T-helper 1 cell treated with Interleukin-12 subunit alpha and Interleukin-12 subunit beta and Interleukin-4 antibody, amounts not matched to agents 30 μg/mL and 1 μg/mL, for 36 hours (primary cell): ENCODE measurements around the gene CEACAM21.

Experiments used
- H3K27ac Mint-ChIP-seq: one replicate; pipeline ENCODE4 v1.8.0; 2021; ENCODE audit warnings: mild to moderate bottlenecking, mixed read lengths
- H3K27me3 Mint-ChIP-seq: one replicate; pipeline ENCODE4 v1.8.0; 2021; ENCODE audit warnings: low read depth, mixed read lengths
- H3K36me3 Mint-ChIP-seq: one replicate; pipeline ENCODE4 v1.8.0; 2021; ENCODE audit warnings: low read depth, mixed read lengths
- H3K4me1 Mint-ChIP-seq: one replicate; pipeline ENCODE4 v1.8.0; 2021; ENCODE audit warnings: low read depth, mixed read lengths
- H3K4me3 Mint-ChIP-seq: one replicate; pipeline ENCODE4 v1.8.0; 2021; ENCODE audit warnings: mild to moderate bottlenecking, moderate library complexity, mixed read lengths
- H3K9me3 Mint-ChIP-seq: one replicate; pipeline ENCODE4 v1.8.0; 2021; ENCODE audit warnings: mixed read lengths

CEACAM21 gene

DNA sequence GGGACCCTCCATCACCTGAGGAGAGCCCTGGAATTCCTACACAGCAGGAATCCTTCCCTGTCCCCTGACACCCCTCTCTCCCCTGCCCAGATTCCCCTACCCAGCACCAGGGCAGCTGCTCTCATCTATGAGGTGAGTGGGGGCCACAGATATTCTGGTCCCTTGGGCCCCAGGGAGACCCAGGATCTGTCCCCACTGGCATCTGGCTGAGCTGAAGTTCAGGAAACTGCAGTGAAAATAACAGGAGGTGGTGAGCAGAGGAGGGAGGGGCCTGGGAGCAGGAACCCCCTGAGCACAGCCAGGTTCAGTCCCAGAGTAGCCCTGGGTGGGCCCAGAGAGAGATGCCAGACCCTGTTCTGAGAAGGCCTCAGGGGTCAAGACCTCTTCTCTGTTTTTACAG lies 10.1 kb downstream of the CEACAM21 start:
- H3K4me1 Mint-ChIP-seq = no peaks in the 10 kb centered on the region
- H3K27ac Mint-ChIP-seq = no peak overlapping the region
- H3K9me3 Mint-ChIP-seq = peaks cover 24% of the 10 kb centered on the region
- no peaks in the 10 kb centered on the region for H3K27me3 Mint-ChIP-seq
- no peak overlapping the region for H3K4me3 Mint-ChIP-seq
- H3K36me3 Mint-ChIP-seq = peaks cover 40% of the 10 kb centered on the region

GRCh38 chr19:41587101-41587837 lies 11.3 kb downstream of the CEACAM21 start:
- Mint-ChIP-seq H3K27ac (no peak overlapping the region), H3K4me3 (no peak overlapping the region), H3K36me3 (peaks cover 28% of the 10 kb centered on the region), H3K27me3 (peaks cover 1% of the 10 kb centered on the region), H3K4me1 (no peaks in the 10 kb centered on the region), H3K9me3 (peaks cover 12% of the 10 kb centered on the region)

- H3K27ac Mint-ChIP-seq = no peak overlapping the region
- H3K9me3 Mint-ChIP-seq = peaks cover 8% of the 10 kb centered on the region
- no peaks in the 10 kb centered on the region for H3K4me1 Mint-ChIP-seq
Measured at GRCh38 chr19:41587838-41588210, 11.9 kb downstream of the CEACAM21 start.

DNA sequence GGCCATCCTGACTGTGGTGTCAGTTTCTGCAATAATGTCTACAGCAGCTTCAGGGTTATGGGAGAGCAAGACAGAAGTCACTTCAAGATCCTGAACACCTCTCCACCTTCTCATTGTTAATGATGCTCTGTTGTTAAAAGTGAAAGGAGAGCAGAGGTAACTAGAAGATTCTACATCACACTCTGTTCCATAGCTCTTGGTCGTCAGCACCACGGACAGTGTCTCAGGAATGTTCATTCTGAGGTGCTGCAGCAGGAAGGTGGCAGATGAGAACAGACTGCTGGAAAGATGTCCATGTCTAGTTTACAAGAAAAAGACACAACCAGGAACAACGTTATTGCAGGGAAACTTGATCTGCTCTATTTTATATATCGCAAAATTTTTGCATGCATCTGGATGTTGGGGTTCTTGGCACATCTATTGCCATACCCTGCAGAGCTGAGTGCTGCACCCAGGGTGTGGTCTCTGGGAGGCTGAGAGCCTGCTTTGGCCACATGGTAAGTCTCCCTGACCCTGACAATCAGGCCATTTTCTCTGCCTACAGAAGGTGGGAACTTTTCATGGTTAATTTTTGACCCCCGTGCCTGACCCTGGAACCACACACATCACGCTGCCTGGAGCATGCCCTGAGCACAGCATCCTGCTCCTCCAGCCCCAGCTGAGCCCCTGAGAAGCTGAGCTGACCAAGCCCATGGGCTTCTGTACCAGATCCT lies 12.7 kb downstream of the CEACAM21 start:
- H3K4me1 Mint-ChIP-seq = no peaks in the 10 kb centered on the region
- H3K27me3 Mint-ChIP-seq = peaks cover 7% of the 10 kb centered on the region
- H3K4me3 Mint-ChIP-seq = no peak overlapping the region
- no peak overlapping the region for H3K27ac Mint-ChIP-seq
- peaks cover 14% of the 10 kb centered on the region for H3K36me3 Mint-ChIP-seq
- H3K9me3 Mint-ChIP-seq = no peaks in the 10 kb centered on the region

More at GRCh38 chr19:41587838-41588210, 11.9 kb downstream of the CEACAM21 start:
- H3K27me3 Mint-ChIP-seq = peaks cover 3% of the 10 kb centered on the region
- no peak overlapping the region for H3K4me3 Mint-ChIP-seq
- peaks cover 22% of the 10 kb centered on the region for H3K36me3 Mint-ChIP-seq

GRCh38 chr19:41589371-41589770 lies 13.4 kb downstream of the CEACAM21 start:
- H3K27me3 Mint-ChIP-seq = peaks cover 7% of the 10 kb centered on the region
- H3K9me3 Mint-ChIP-seq = no peaks in the 10 kb centered on the region
- no peak overlapping the region for H3K4me3 Mint-ChIP-seq
- peaks cover under 1% of the 10 kb centered on the region for H3K4me1 Mint-ChIP-seq
- H3K36me3 Mint-ChIP-seq = peaks cover 11% of the 10 kb centered on the region
- no peak overlapping the region for H3K27ac Mint-ChIP-seq

GRCh38 chr19:41590936-41591335 lies 15.0 kb downstream of the CEACAM21 start:
- no peak overlapping the region for H3K27ac Mint-ChIP-seq
- H3K36me3 Mint-ChIP-seq = peaks cover 4% of the 10 kb centered on the region
- H3K4me3 Mint-ChIP-seq = no peak overlapping the region
- no peaks in the 10 kb centered on the region for H3K9me3 Mint-ChIP-seq
- peaks cover 7% of the 10 kb centered on the region for H3K4me1 Mint-ChIP-seq
- peaks cover 17% of the 10 kb centered on the region for H3K27me3 Mint-ChIP-seq

GRCh38 chr19:41591951-41592562 lies 16.1 kb downstream of the CEACAM21 start:
- Mint-ChIP-seq H3K4me3 (no peak overlapping the region), H3K27ac (no peak overlapping the region), H3K27me3 (peaks cover 25% of the 10 kb centered on the region), H3K4me1 (peaks cover 7% of the 10 kb centered on the region), H3K9me3 (no peaks in the 10 kb centered on the region), H3K36me3 (peaks cover 4% of the 10 kb centered on the region)

DNA sequence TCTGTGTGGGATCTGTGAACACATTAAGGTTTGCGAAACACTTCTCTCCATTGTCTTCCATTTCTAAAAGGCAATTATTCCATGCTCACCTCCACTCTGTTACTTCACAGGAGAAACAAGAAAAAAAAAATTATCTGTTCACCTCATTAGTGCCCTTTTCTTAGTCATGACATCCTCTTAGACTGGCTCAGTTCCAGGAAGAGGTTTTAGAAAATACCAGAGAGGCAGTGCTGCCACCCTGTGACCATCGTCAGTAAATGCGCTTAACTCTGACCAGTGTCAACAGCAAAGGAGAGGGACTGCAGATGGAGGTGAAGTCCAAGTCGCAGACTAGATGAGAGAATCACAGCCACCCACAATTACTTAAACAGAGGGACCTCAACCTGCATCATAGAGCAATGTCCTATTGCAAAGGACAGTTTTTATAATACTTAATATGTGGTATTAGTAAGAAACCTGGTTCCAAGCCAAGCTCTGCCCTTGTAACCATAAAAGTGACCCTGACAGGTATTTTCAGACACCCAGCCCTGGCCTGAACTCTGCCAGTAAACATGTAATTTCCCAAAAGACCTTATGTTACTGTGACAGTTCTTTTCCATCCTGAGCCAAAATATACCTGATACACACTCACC lies 19.4 kb downstream of the CEACAM21 start:
- peaks cover 29% of the 10 kb centered on the region for H3K27me3 Mint-ChIP-seq
- no peak overlapping the region for H3K27ac Mint-ChIP-seq
- no peak overlapping the region for H3K4me3 Mint-ChIP-seq
- no peaks in the 10 kb centered on the region for H3K9me3 Mint-ChIP-seq
- peaks cover 10% of the 10 kb centered on the region for H3K4me1 Mint-ChIP-seq
- no peaks in the 10 kb centered on the region for H3K36me3 Mint-ChIP-seq

DNA sequence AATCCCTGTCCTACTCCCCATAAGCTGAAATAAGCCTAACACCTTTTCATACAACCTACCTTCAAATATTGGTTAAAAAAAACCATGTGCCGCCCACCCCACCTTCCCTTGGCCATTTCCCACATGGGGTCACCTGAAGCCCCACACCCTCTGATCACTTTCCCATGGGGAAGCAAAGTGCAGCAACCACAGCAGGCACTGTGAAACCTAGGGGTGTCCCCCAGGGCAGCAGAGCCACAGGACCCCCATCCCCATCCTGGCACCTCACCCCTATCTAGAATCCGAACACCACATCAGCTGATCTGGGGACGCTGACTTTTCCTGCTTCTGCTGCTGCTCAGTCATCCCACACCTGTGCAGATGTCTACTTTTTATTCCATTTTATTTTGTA lies 19.9 kb downstream of the CEACAM21 start:
- Mint-ChIP-seq H3K9me3 (no peaks in the 10 kb centered on the region), H3K4me1 (peaks cover 10% of the 10 kb centered on the region), H3K4me3 (no peak overlapping the region), H3K27me3 (peaks cover 29% of the 10 kb centered on the region), H3K36me3 (no peaks in the 10 kb centered on the region), H3K27ac (no peak overlapping the region)

DNA sequence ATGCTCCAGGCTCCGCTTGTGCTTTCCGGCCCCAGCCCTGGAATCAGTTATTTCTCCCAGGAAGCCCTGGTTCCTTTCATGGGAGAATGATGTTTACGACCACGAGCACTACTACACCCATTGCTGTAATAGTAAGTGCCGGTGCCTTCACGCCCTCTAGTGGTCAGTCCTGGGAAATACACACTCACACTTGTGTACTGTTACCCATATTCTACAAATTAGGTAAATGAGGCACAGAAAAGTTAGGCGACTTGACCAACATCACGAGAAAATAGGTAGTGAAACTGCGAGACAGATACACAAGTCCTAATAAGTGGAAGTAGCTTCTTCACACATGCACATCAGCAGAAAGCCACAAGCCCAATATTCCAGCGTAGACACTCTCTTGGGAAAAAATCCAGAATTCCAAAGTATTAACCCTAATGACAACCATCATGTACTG lies 21.7 kb downstream of the CEACAM21 start:
- Mint-ChIP-seq H3K27ac (no peak overlapping the region), H3K36me3 (no peaks in the 10 kb centered on the region), H3K27me3 (peaks cover 31% of the 10 kb centered on the region), H3K9me3 (no peaks in the 10 kb centered on the region), H3K4me3 (no peak overlapping the region), H3K4me1 (peaks cover 10% of the 10 kb centered on the region)

DNA sequence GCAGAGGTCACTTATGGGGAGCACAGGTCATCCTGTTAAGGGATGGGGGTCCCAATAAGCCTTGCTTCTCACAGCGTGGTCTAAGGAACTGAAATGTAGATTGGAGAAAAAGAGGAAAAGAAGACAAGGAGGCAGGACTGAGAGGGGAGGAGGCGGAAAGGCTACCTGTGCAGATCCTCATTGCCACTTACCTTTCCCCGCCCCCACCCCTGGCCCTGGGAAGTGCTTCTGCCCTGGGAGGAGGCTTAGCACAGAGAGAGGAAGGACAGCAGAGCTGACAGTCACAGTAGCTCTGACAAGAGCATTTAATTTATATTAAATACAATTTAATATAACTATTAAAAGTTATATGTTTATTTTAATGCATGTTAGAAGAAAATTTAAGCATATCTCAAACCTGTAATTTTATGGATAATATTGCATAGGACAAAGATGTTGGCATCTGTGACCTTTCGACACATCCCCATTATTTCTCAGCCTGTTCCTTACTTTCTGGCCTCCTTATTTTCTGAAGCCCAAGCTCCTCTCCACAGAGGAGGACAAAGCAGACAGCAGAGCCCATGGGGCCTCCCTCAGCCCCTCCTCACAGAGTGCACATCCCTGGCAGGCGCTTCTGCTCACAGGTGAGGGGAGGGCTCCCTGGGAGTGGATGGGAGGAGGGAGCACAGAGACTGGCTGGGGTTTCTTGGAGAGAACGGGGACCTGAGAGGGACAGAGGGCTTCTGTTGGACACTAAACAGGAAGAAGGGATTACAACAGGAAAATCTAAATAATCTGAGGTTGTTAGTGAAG lies 23.4 kb downstream of the CEACAM21 start:
- peaks cover 27% of the 10 kb centered on the region for H3K27me3 Mint-ChIP-seq
- no peaks in the 10 kb centered on the region for H3K9me3 Mint-ChIP-seq
- H3K4me3 Mint-ChIP-seq = no peak overlapping the region
- H3K27ac Mint-ChIP-seq = no peak overlapping the region
- peaks cover 10% of the 10 kb centered on the region for H3K4me1 Mint-ChIP-seq
- no peaks in the 10 kb centered on the region for H3K36me3 Mint-ChIP-seq

- no peaks in the 10 kb centered on the region for H3K9me3 Mint-ChIP-seq
- H3K27me3 Mint-ChIP-seq = peaks cover 15% of the 10 kb centered on the region
- H3K27ac Mint-ChIP-seq = no peak overlapping the region
- no peaks in the 10 kb centered on the region for H3K36me3 Mint-ChIP-seq
- H3K4me1 Mint-ChIP-seq = peaks cover 3% of the 10 kb centered on the region
- H3K4me3 Mint-ChIP-seq = no peak overlapping the region
Measured at GRCh38 chr19:41601771-41602170, 25.8 kb downstream of the CEACAM21 start.

GRCh38 chr19:41604831-41605230 lies 28.9 kb downstream of the CEACAM21 start:
- H3K4me3 Mint-ChIP-seq = no peak overlapping the region
- H3K27me3 Mint-ChIP-seq = peaks cover 28% of the 10 kb centered on the region
- no peaks in the 10 kb centered on the region for H3K36me3 Mint-ChIP-seq
- no peaks in the 10 kb centered on the region for H3K4me1 Mint-ChIP-seq
- H3K27ac Mint-ChIP-seq = no peak overlapping the region
- H3K9me3 Mint-ChIP-seq = no peaks in the 10 kb centered on the region
